MM.1S (cell line): Measurements from ENCODE around the gene DPP6.

Experiments
- EZH2phosphoT487 ChIP-seq: fragments of 300-600 bp; sonication (generic); IDR thresholded peaks from 2 replicates; pipeline ENCODE4 v1.6.1; 2018; ENCODE audit warnings: antibody characterized with exemption, low read length
- TF ChIP-seq, protein P1 (sequence below): fragments of 300-600 bp; sonication (generic); IDR thresholded peaks from 2 replicates; pipeline ENCODE4 v1.5.1; 2016; ENCODE audit warnings: antibody characterized with exemption, low read length, mixed read lengths

DNA sequence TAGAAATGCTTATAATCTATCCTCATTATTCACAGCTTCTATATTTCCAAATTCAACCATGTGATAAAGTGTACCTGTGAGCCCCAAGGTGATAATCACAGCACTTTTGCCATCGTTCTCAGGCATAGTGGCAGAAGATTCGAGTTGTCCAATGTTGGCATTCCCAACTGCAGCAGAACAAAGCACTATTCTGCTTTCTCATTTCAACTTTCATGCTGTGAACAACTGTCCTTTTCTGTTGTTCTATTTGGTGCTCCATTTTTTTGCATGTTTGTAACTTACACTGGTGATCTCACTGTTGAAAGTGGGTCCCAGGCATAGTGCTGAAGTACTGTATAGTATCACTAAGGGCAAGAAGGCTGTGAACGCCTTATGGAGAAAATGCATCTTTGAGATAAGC, 512.5 kb downstream of the DPP6 start:
- TF ChIP-seq EZH2phosphoT487 = no peak
- TF ChIP-seq, protein P1, sequence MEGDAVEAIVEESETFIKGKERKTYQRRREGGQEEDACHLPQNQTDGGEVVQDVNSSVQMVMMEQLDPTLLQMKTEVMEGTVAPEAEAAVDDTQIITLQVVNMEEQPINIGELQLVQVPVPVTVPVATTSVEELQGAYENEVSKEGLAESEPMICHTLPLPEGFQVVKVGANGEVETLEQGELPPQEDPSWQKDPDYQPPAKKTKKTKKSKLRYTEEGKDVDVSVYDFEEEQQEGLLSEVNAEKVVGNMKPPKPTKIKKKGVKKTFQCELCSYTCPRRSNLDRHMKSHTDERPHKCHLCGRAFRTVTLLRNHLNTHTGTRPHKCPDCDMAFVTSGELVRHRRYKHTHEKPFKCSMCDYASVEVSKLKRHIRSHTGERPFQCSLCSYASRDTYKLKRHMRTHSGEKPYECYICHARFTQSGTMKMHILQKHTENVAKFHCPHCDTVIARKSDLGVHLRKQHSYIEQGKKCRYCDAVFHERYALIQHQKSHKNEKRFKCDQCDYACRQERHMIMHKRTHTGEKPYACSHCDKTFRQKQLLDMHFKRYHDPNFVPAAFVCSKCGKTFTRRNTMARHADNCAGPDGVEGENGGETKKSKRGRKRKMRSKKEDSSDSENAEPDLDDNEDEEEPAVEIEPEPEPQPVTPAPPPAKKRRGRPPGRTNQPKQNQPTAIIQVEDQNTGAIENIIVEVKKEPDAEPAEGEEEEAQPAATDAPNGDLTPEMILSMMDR = no peak
